ENCODE results near the gene OR2L3.

The OR2L3 gene, protein sequence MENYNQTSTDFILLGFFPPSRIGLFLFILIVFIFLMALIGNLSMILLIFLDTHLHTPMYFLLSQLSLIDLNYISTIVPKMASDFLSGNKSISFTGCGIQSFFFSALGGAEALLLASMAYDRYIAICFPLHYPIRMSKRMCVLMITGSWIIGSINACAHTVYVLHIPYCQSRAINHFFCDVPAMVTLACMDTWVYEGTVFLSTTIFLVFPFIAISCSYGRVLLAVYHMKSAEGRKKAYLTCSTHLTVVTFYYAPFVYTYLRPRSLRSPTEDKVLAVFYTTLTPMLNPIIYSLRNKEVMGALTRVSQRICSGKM

DNA sequence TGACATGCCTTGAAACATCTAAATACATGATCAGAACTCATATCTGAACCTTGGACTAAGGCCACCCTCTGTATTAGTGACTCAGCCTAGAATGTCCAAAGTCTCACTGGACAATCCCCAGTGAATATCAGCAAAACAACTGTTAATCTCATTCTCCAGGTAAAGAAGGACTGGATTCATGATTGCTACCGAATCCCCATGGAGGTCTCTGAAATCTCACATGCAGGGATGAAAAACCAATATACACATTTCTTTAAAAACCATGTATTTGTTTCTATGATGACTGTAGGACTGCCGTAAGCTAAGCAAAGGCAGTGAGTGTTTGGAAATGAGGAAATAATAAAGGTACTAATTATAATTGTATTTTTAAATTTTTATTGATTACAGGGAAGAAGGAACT is at the start of gene OR2L3:
Gene OR2L3 (plus strand): TSS at position 301 of the 400 bp plus-strand sequence. CDS start 13,846 bp downstream, outside the sequence.
- no peak within 1 kb of the TSS for H3K4me3 ChIP-seq (replicated peaks; ENCODE audit: low read depth, low read length)
- DNase-seq (ENCODE audit: extremely low read depth, low read depth): no peak
- TF ChIP-seq, protein P1, sequence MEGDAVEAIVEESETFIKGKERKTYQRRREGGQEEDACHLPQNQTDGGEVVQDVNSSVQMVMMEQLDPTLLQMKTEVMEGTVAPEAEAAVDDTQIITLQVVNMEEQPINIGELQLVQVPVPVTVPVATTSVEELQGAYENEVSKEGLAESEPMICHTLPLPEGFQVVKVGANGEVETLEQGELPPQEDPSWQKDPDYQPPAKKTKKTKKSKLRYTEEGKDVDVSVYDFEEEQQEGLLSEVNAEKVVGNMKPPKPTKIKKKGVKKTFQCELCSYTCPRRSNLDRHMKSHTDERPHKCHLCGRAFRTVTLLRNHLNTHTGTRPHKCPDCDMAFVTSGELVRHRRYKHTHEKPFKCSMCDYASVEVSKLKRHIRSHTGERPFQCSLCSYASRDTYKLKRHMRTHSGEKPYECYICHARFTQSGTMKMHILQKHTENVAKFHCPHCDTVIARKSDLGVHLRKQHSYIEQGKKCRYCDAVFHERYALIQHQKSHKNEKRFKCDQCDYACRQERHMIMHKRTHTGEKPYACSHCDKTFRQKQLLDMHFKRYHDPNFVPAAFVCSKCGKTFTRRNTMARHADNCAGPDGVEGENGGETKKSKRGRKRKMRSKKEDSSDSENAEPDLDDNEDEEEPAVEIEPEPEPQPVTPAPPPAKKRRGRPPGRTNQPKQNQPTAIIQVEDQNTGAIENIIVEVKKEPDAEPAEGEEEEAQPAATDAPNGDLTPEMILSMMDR (IDR thresholded peaks at IDR 0.05; ENCODE audit: low read depth, low read length, missing control alignments): no peak

GRCh38 chr1:247998811-247999210 is 47.8 kb upstream of the OR2L3 start:
- no peak overlapping the region for H3K4me3 ChIP-seq (replicated peaks; ENCODE audit: low read depth, low read length)
- TF ChIP-seq, protein P1 (IDR thresholded peaks at IDR 0.05; ENCODE audit: low read depth, low read length, missing control alignments): no peak
- DNase-seq (ENCODE audit: extremely low read depth, low read depth): no peak

DNA sequence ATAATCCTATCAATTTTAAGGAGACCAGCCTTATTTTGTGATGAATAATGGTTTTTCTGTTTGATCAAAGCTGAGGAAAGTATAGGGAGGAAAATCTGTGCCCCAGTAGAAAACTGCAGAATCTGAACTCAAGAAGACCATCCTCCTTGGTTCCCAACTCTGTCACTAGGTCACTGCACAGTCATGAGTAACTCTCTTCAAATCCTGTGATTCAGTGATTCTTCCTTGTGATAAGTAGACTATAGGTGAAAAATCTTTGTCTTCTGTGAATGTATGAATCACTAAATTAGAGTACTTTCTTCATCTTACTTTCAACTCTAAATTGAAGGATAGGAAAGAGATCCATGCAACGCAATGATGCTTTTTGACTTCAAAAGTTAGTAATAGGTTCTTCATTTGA is 46.5 kb upstream of the OR2L3 start:
- TF ChIP-seq, protein P1 (IDR thresholded peaks at IDR 0.05; ENCODE audit: low read depth, low read length, missing control alignments): no peak
- DNase-seq (ENCODE audit: extremely low read depth, low read depth): no peak
- no peak overlapping the region for H3K4me3 ChIP-seq (replicated peaks; ENCODE audit: low read depth, low read length)

DNA sequence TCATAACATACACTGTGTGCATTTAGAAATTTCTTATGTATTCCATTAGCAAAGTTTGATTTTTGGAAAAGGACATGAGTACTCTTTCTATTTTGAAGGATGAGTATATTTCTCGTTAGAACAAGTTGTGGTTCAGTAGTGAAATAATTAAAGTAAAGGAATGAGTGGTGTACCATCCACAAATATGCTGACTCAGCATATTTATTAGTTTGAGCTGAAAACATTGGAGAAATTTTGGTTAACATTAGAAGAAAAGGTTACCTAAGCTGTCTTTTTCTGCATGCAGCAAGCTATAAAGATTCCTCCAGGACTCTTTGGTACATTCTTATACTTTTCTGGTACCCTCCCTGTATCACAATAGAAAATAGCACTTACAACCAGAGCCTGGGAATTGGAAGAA is 38.9 kb upstream of the OR2L3 start:
- no peak overlapping the region for H3K4me3 ChIP-seq (replicated peaks; ENCODE audit: low read depth, low read length)
- no peak for DNase-seq (ENCODE audit: extremely low read depth, low read depth)
- TF ChIP-seq, protein P1 (IDR thresholded peaks at IDR 0.05; ENCODE audit: low read depth, low read length, missing control alignments): no peak

- DNase-seq (ENCODE audit: extremely low read depth, low read depth): no peak
- H3K4me3 ChIP-seq (replicated peaks; ENCODE audit: low read depth, low read length): no peak overlapping the region
- TF ChIP-seq, protein P1 (IDR thresholded peaks at IDR 0.05; ENCODE audit: low read depth, low read length, missing control alignments): no peak
These were observed 37.0 kb upstream of the OR2L3 start for GRCh38 chr1:248009681-248010080.

GRCh38 chr1:248013229-248013710 is 33.4 kb upstream of the OR2L3 start, which contains the start of gene OR2L5:
OR2L5 (plus strand) TSS chr1:248013660; CDS start chr1:248021948, 8,288 bp downstream.
- no peak for DNase-seq (ENCODE audit: extremely low read depth, low read depth)
- no peak within 1 kb of the TSS for H3K4me3 ChIP-seq (replicated peaks; ENCODE audit: low read depth, low read length)
- TF ChIP-seq, protein P1 (IDR thresholded peaks at IDR 0.05; ENCODE audit: low read depth, low read length, missing control alignments): no peak
